Testis (tissue), 2 donors: Measurements from ENCODE around the gene GTF2F1.
"Not testable (repeated sequence)": the region's sequence is repeated elsewhere in the genome, so short reads cannot be mapped to it uniquely, and the experiment has no call there.

Source experiments
- POLR2A ChIP-seq: fragments of 450-650 bp; IDR thresholded peaks from one replicate; pipeline ENCODE4 v1.6.1; 2017; ENCODE audit warnings: antibody characterized with exemption, mild to moderate bottlenecking, moderate library complexity
- TF ChIP-seq, protein P1 (sequence below), 3 experiments: fragments of 450-650 bp in 2 of 3; fragments of 200-600 bp in 1 of 3; sonication (generic) in 1 of 3; IDR thresholded peaks; one replicate each; pipeline ENCODE4 v1.5.1; 2016 to 2019; ENCODE audit warnings: antibody characterized with exemption in 3 of 3, mild to moderate bottlenecking in 2 of 3, moderate library complexity in 1 of 3

DNA sequence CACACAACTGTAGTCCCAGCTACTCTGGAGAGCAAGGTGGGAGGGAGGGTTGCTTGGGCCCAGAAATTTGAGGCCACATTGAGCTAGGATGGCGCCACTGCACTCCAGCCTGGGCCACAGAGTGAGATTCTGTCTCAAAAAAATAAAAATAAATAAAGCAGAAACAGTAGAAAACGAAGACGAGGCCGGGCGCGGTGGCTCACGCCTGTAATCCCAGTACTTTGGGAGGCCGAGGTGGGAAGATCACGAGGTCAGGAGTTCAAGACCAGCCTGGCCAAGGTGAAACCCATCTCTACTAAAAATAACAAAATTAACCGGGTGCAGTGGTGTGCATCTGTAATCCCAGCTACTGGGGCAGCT is 32.1 kb downstream of the GTF2F1 start:
- TF ChIP-seq, protein P1, sequence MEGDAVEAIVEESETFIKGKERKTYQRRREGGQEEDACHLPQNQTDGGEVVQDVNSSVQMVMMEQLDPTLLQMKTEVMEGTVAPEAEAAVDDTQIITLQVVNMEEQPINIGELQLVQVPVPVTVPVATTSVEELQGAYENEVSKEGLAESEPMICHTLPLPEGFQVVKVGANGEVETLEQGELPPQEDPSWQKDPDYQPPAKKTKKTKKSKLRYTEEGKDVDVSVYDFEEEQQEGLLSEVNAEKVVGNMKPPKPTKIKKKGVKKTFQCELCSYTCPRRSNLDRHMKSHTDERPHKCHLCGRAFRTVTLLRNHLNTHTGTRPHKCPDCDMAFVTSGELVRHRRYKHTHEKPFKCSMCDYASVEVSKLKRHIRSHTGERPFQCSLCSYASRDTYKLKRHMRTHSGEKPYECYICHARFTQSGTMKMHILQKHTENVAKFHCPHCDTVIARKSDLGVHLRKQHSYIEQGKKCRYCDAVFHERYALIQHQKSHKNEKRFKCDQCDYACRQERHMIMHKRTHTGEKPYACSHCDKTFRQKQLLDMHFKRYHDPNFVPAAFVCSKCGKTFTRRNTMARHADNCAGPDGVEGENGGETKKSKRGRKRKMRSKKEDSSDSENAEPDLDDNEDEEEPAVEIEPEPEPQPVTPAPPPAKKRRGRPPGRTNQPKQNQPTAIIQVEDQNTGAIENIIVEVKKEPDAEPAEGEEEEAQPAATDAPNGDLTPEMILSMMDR (IDR thresholded peaks at IDR 0.05) = not testable (repeated sequence)
- not testable (repeated sequence) for TF ChIP-seq POLR2A
